ENCODE results near the gene FMO3.

FMO3 gene

GRCh38 chr1:171127099-171127498 is 36.4 kb downstream of the FMO3 start:
- H3K4me3 ChIP-seq (ENCODE audit: low read length), result no peak overlapping the region
- no peak for DNase-seq (ENCODE audit: low read depth)
- no peak for TF ChIP-seq CTCF (conservative IDR thresholded peaks at IDR 0.05; ENCODE audit: low read length)

- TF ChIP-seq CTCF (conservative IDR thresholded peaks at IDR 0.05; ENCODE audit: low read length), result no peak
- H3K4me3 ChIP-seq (ENCODE audit: low read length), result no peak overlapping the region
- peak; percentile 88 for DNase-seq (ENCODE audit: low read depth)
Observed at GRCh38 chr1:171127501-171127900, 36.8 kb downstream of the FMO3 start.

GRCh38 chr1:171128463-171128862 is 37.8 kb downstream of the FMO3 start:
- no peak for DNase-seq (ENCODE audit: low read depth)
- no peak for TF ChIP-seq CTCF (conservative IDR thresholded peaks at IDR 0.05; ENCODE audit: low read length)
- H3K4me3 ChIP-seq (ENCODE audit: low read length), result no peak overlapping the region

- DNase-seq (ENCODE audit: low read depth), result peak; percentile 38
Observed at GRCh38 chr1:171134204-171134923, 43.7 kb downstream of the FMO3 start.

GRCh38 chr1:171137580-171137979 is 46.9 kb downstream of the FMO3 start:
- no peak overlapping the region for H3K4me3 ChIP-seq (ENCODE audit: low read length)
- no peak for DNase-seq (ENCODE audit: low read depth)
- no peak for TF ChIP-seq CTCF (conservative IDR thresholded peaks at IDR 0.05; ENCODE audit: low read length)

More at GRCh38 chr1:171134204-171134923, 43.7 kb downstream of the FMO3 start:
- H3K4me3 ChIP-seq (ENCODE audit: low read length), result no peak overlapping the region
- no peak for TF ChIP-seq CTCF (conservative IDR thresholded peaks at IDR 0.05; ENCODE audit: low read length)

GRCh38 chr1:171138980-171139379 is 48.3 kb downstream of the FMO3 start:
- DNase-seq (ENCODE audit: low read depth), result no peak
- no peak for TF ChIP-seq CTCF (conservative IDR thresholded peaks at IDR 0.05; ENCODE audit: low read length)
- no peak overlapping the region for H3K4me3 ChIP-seq (ENCODE audit: low read length)

- no peak for TF ChIP-seq CTCF (conservative IDR thresholded peaks at IDR 0.05; ENCODE audit: low read length)
- no peak overlapping the region for H3K4me3 ChIP-seq (ENCODE audit: low read length)
- DNase-seq (ENCODE audit: low read depth), result no peak
Observed at GRCh38 chr1:171139890-171140289, 49.2 kb downstream of the FMO3 start.

Measured in AG10803 (cell line).